Fibroblast of villous mesenchyme (primary cell): ENCODE results near the gene SGTA. TPM values are rescaled to one million over a fixed set of nuclear protein-coding genes. Genes with fewer than 3 reads are reported as not detected.

Experiments
- DNase-seq: peaks from one replicate; pipeline ENCODE4 v3.0.0-alpha.2; 2010; ENCODE audit warnings: low read depth
- H3K4me3 ChIP-seq: 2 replicates; pipeline ENCODE4 v1.5.1; 2011; ENCODE audit warnings: low read depth, mild to moderate bottlenecking, low read length
- CTCF ChIP-seq: IDR thresholded peaks from 2 replicates; pipeline ENCODE4 v1.5.1; 2012; ENCODE audit warnings: low read depth, mild to moderate bottlenecking, low read length; ENCODE audit not compliant: insufficient read depth
- total RNA-seq: library from RNA; depleted of rRNA; stranded (reverse); fragments of >200 nt; gene quantifications from 2 replicates; pipeline ENCODE4 v1.2.3, GENCODE V29; 2012

SGTA gene
- total RNA-seq, 1 donor: 44.5 TPM

- TF ChIP-seq CTCF: no peak
- no peak overlapping the region for H3K4me3 ChIP-seq
- DNase-seq: no peak
These were observed 24.3 kb downstream of the SGTA start for GRCh38 chr19:2758601-2759313.

GRCh38 chr19:2756921-2757881 lies 25.9 kb downstream of the SGTA start:
- no peak overlapping the region for H3K4me3 ChIP-seq
- no peak for TF ChIP-seq CTCF
- no peak for DNase-seq

GRCh38 chr19:2756477-2756876 lies 26.6 kb downstream of the SGTA start:
- no peak for TF ChIP-seq CTCF
- no peak overlapping the region for H3K4me3 ChIP-seq
- DNase-seq: no peak

GRCh38 chr19:2755811-2756210 lies 27.3 kb downstream of the SGTA start:
- no peak for DNase-seq
- no peak for TF ChIP-seq CTCF
- H3K4me3 ChIP-seq: no peak overlapping the region

- no peak overlapping the region for H3K4me3 ChIP-seq
- DNase-seq: no peak
- no peak for TF ChIP-seq CTCF
These were observed 27.7 kb downstream of the SGTA start for GRCh38 chr19:2755448-2755705.

GRCh38 chr19:2754659-2755447 lies 28.2 kb downstream of the SGTA start:
- DNase-seq: no peak
- no peak overlapping the region for H3K4me3 ChIP-seq
- TF ChIP-seq CTCF: no peak
